Mesothelial cell of epicardium (in vitro differentiated cells): ENCODE results near the gene GUSB. TPM values are rescaled to one million over a fixed set of nuclear protein-coding genes. Genes with fewer than 3 reads are reported as not detected.
"Not testable (repeated sequence)": the region's sequence is repeated elsewhere in the genome, so short reads cannot be mapped to it uniquely, and the experiment has no call there.

Source experiments
- DNase-seq, 2 experiments: peaks; one replicate each; pipeline ENCODE4 v3.0.0; 2021; ENCODE audit warnings: low spot score in 2 of 2; ENCODE audit not compliant: unreplicated experiment in 2 of 2
- H3K27ac Mint-ChIP-seq: 2 replicates; pipeline ENCODE4 v1.8.0; 2021; ENCODE audit warnings: mixed read lengths
- H3K27me3 Mint-ChIP-seq: 2 replicates; pipeline ENCODE4 v1.8.0; 2021; ENCODE audit warnings: low read depth, mixed read lengths
- H3K36me3 Mint-ChIP-seq: 2 replicates; pipeline ENCODE4 v1.8.0; 2021; ENCODE audit warnings: mixed read lengths
- H3K4me1 Mint-ChIP-seq: 2 replicates; pipeline ENCODE4 v1.8.0; 2021; ENCODE audit warnings: mixed read lengths
- H3K4me3 Mint-ChIP-seq: 2 replicates; pipeline ENCODE4 v1.8.0; 2021; ENCODE audit warnings: mild to moderate bottlenecking, moderate library complexity, mixed read lengths
- H3K9me3 Mint-ChIP-seq: 2 replicates; pipeline ENCODE4 v1.8.0; 2021; ENCODE audit warnings: mixed read lengths
- CTCF ChIP-seq: fragments of 200-600 bp; sonication (generic); IDR thresholded peaks from one replicate; pipeline ENCODE4 v1.5.0; 2021; ENCODE audit warnings: antibody characterized with exemption; ENCODE audit not compliant: unreplicated experiment
- total RNA-seq: library from RNA; stranded (reverse); gene quantifications from 3 replicates; pipeline ENCODE4 v1.2.1, GENCODE V29; 2021

Gene GUSB
- total RNA-seq, 1 donor from 2014 or later = 42.1 TPM

- not testable (repeated sequence) for H3K36me3 Mint-ChIP-seq, DNase-seq, H3K9me3 Mint-ChIP-seq, H3K27ac Mint-ChIP-seq, H3K4me3 Mint-ChIP-seq, H3K4me1 Mint-ChIP-seq, H3K27me3 Mint-ChIP-seq
These were observed 13.0 kb upstream of the GUSB start for GRCh38 chr7:65994984-65995383.

- Mint-ChIP-seq H3K4me1 (no peaks in the 10 kb centered on the region), H3K9me3 (no peaks in the 10 kb centered on the region), H3K27ac (no peak overlapping the region), H3K4me3 (no peak overlapping the region), H3K36me3 (no peaks in the 10 kb centered on the region), H3K27me3 (peaks cover 6% of the 10 kb centered on the region)
- DNase-seq = no peak
- no peak for TF ChIP-seq CTCF
These were observed 10.5 kb upstream of the GUSB start for GRCh38 chr7:65992526-65992925.

- not testable (repeated sequence) for H3K9me3 Mint-ChIP-seq, H3K27me3 Mint-ChIP-seq, DNase-seq, H3K4me3 Mint-ChIP-seq, H3K27ac Mint-ChIP-seq, H3K36me3 Mint-ChIP-seq, H3K4me1 Mint-ChIP-seq
These were observed 9.8 kb upstream of the GUSB start for GRCh38 chr7:65991829-65992228.

GRCh38 chr7:65989694-65990080 is 7.7 kb upstream of the GUSB start:
- Mint-ChIP-seq H3K27ac (no peak overlapping the region), H3K36me3 (no peaks in the 10 kb centered on the region), H3K4me1 (no peaks in the 10 kb centered on the region), H3K27me3 (peaks cover under 1% of the 10 kb centered on the region), H3K4me3 (no peak overlapping the region), H3K9me3 (no peaks in the 10 kb centered on the region)
- TF ChIP-seq CTCF = no peak
- no peak for DNase-seq

- H3K4me3 Mint-ChIP-seq, DNase-seq, H3K36me3 Mint-ChIP-seq, H3K27me3 Mint-ChIP-seq, H3K27ac Mint-ChIP-seq, H3K9me3 Mint-ChIP-seq, H3K4me1 Mint-ChIP-seq: not testable (repeated sequence)
These were observed 6.5 kb upstream of the GUSB start for GRCh38 chr7:65988503-65988902.

GRCh38 chr7:65988084-65988483 is 6.1 kb upstream of the GUSB start:
- Mint-ChIP-seq H3K27ac (no peak overlapping the region), H3K36me3 (no peaks in the 10 kb centered on the region), H3K27me3 (no peaks in the 10 kb centered on the region), H3K9me3 (no peaks in the 10 kb centered on the region), H3K4me3 (no peak overlapping the region), H3K4me1 (no peaks in the 10 kb centered on the region)
- no peak for DNase-seq
- no peak for TF ChIP-seq CTCF

GRCh38 chr7:65983965-65984658 is 2.1 kb upstream of the GUSB start:
- no peak for TF ChIP-seq CTCF
- DNase-seq = no peak
- Mint-ChIP-seq H3K9me3 (no peaks in the 10 kb centered on the region), H3K4me3 (no peak overlapping the region), H3K36me3 (peaks cover 2% of the 10 kb centered on the region), H3K27me3 (no peaks in the 10 kb centered on the region), H3K27ac (no peak overlapping the region), H3K4me1 (no peaks in the 10 kb centered on the region)
